Medulla oblongata (tissue), 1 donor: ENCODE results near the gene FOXO4.

Source experiments
- DNase-seq: peaks from one replicate; pipeline ENCODE4 v3.0.0-alpha.2; 2015; ENCODE audit errors: extremely low spot score

The FOXO4 gene

DNA sequence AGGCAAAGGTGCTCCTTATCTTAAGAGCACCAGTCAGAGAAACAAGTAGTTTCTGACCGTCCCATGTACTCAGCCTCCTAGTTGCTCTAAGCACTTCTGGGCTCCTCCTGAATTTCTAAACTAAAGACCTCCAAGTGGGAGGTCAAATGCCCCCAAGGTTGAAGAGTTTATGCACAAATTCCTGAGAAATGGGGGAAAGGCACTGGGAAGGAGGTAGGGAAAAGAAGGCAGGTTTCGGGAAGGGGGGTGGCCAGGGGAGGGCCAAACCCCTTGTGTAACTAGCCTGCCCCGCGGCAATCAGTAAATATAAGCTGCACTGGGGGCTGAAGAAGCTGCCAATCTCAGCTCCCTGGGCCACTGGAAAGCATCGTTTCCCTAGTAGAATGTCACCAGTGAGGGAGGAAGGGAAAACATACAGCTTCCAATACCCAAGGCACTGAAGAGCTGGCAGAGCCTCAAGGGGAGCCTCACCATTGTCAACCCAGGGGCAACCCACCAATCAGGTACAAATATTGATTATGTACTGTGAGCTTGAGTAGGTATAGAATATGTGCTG, 3.4 kb downstream of the FOXO4 start:
- DNase-seq: no peak

- no peak for DNase-seq
These were observed 4.1 kb downstream of the FOXO4 start for GRCh38 chrX:71099736-71100135.

GRCh38 chrX:71100581-71101505, 5.2 kb downstream of the FOXO4 start:
- DNase-seq: no peak

GRCh38 chrX:71102292-71102691, 6.6 kb downstream of the FOXO4 start:
- no peak for DNase-seq

- DNase-seq: peak; percentile 16
These were observed 7.7 kb downstream of the FOXO4 start for GRCh38 chrX:71103110-71103983.

GRCh38 chrX:71105628-71106027, 10.0 kb downstream of the FOXO4 start:
- DNase-seq: no peak

DNA sequence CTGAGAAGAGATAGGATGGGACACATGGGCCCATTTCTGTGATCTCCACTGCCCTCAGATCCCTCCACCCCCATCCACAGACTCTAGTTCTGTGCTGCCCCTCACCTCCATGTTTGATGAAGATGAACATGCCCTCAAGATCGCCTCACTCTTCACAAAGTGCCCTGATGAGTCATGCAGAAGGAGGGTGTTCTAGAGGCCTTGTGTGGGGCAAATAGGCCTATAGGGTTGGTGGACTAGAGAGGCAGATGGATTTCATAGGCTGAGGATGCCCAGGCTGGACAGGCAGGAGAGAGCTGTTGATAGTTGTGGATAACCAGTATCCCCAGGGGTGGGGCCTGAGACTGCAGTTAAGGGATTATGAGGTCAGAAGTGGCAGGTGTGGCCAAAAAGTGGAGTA, 10.8 kb downstream of the FOXO4 start, which contains the start of gene CXorf65:
Gene CXorf65, minus strand, starts transcription at position 314 of the 400 bp plus-strand sequence. Its CDS starts 184 bp downstream, at position 130.
- no peak for DNase-seq

DNA sequence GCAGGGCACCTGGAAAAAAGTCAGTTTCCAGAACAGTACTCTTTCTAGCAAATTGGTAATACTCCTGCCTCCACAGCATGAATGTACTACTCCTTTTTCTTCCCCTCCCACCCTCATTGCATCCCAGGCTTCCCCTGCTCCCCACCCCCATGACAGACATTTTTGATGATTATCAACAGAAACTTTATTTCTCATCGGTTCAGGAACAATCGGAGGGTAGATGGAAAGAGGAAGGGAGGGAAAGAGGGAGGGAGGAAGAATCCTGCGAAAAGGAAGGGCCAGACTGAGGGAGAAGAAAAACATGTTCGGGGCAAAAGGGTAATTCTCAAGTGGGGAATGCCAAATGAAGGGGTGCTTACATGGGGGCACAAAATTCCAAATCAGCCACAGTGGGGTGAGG, 11.6 kb downstream of the FOXO4 start:
- no peak for DNase-seq

DNA sequence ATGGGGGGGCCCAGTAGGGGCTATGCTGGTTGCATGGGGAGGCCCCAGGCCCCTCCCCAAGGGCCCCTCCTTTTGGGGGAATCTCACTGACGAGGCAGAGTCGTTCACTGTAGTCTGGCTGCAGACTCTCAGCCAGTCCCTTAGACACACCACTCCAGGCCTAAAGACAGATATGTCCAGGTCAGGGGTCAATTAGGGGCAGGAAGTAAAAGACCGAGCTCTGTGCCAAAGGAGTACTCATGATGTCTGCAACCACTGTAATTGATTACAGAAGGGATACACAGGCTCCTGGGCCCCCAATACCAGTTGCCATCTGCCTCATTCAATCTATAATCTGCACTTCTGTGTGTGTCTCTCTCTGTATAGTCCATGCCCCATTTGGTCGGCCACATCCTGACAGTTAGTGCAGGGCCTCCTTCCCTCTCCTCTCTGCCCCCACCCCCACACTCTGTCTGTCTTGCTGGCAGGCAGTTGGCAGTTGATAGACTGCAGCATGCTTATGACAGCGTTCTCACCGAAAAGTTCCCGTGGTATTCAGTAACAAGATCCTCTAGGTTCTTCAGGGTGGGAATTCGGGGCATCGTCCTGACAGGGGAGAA, 12.2 kb downstream of the FOXO4 start:
- DNase-seq: no peak

GRCh38 chrX:71109051-71109450, 13.4 kb downstream of the FOXO4 start:
- DNase-seq: no peak

DNA sequence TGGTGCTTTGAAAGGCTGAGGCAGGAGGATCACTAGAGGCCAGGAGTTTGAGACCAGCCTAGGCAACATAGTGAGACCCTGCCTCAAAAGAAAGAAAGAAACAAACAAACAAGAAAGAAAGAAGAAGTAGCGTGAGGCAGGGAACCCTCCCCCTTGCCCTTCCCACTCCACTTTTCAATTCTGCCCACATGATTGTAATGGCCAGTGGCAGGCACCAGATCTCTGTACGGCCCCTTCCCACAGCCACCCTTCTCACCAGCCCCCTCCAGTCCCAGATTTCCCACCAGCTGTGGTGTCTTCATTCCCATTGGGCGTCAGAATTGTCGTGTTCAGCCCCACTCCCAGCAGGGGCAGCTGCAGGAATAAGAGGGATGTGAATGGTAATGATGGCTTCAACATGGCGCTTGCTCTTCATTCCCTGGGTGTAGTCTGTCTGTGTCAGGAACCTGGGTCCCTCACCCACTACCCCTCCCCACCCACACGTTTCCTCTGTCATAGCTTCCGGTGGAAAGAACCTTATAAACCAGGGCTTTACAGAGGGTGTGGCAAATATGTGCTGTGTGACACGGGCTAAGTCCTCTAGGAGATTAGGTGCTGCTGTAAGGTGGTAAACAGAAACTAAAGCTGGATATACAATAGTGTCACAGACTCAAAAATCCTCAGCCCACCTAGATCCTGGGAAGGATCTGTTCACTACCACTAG, 15.6 kb downstream of the FOXO4 start, which contains the start of gene IL2RG:
Gene IL2RG, minus strand, starts transcription at position 437 of the 703 bp plus-strand sequence. Its CDS starts 38 bp downstream, at position 399.
- no peak for DNase-seq

GRCh38 chrX:71111921-71112431, 16.3 kb downstream of the FOXO4 start:
- no peak for DNase-seq

GRCh38 chrX:71117358-71117757, 21.7 kb downstream of the FOXO4 start:
- no peak for DNase-seq

DNA sequence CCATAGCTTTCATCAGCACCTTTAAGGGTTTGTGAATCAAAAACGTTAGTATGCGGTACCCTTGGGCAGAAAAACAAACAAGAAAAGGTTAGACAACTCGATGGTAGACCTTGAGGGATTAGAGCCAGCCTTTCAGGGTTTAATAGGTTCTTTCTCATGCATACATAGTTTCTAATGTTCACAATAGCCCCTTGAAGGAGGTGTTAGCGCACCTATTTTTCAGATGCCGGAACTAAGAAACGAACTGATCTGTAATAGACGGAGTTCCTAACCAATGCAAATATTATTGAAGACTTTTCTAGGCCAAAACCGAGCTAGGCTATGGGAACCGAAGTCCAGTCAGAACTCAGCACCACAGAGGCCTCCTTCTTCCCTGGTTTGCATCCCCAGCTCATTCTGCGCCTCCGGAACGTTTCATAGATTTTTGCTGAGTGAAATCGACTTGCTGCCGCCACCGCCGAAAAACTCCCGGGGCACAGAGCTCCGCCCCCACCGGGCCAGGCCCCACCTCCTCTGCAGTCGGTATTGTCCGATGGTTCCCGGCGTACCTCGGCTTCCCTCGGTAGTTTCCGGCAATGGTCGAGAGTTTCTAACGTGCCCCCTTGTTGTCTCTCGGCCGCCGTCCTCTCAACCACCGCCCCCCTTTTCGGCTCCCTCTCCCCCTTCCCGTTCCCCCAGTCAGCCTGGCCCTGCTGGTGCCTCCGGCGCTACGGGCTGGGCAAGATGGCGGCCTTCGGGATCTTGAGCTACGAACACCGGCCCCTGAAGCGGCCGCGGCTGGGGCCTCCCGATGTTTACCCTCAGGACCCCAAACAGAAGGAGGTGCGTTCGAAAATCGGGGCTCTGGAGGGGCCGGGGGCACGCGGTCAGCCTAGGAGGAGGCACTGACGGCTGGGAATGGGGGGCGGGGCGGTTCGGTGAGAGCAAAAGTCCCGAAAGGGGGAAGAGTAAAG, 22.7 kb downstream of the FOXO4 start, which contains the start of gene MED12:
Gene MED12, plus strand, starts transcription at position 565 of the 953 bp plus-strand sequence. Its CDS starts 159 bp downstream, at position 724.
- peak; percentile 87 for DNase-seq

- peak; percentile 37 for DNase-seq
These were observed 23.4 kb downstream of the FOXO4 start for GRCh38 chrX:71118985-71119535.

DNA sequence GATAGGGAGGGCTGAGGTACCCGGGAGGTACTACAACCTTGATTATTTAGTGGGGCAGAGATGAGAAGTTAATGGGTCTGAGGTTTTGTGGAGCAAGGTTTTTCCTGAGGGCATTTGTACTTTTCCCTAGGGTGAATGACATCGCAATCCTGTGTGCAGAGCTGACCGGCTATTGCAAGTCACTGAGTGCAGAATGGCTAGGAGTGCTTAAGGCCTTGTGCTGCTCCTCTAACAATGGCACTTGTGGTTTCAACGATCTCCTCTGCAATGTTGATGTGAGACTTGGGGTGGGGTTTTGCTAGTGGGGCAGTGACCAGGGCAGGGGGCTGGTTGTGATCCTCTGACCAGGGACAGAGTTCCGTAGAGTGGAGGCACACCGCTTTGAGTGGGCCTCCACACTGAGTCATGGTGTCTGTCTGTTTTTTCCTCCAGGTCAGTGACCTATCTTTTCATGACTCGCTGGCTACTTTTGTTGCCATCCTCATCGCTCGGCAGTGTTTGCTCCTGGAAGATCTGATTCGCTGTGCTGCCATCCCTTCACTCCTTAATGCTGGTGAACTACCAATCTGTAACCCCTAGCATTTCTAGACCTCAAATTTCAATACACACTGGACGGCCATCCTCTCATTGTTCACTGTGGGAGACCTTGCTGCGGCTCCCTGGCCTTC, 32.6 kb downstream of the FOXO4 start:
- no peak for DNase-seq

DNA sequence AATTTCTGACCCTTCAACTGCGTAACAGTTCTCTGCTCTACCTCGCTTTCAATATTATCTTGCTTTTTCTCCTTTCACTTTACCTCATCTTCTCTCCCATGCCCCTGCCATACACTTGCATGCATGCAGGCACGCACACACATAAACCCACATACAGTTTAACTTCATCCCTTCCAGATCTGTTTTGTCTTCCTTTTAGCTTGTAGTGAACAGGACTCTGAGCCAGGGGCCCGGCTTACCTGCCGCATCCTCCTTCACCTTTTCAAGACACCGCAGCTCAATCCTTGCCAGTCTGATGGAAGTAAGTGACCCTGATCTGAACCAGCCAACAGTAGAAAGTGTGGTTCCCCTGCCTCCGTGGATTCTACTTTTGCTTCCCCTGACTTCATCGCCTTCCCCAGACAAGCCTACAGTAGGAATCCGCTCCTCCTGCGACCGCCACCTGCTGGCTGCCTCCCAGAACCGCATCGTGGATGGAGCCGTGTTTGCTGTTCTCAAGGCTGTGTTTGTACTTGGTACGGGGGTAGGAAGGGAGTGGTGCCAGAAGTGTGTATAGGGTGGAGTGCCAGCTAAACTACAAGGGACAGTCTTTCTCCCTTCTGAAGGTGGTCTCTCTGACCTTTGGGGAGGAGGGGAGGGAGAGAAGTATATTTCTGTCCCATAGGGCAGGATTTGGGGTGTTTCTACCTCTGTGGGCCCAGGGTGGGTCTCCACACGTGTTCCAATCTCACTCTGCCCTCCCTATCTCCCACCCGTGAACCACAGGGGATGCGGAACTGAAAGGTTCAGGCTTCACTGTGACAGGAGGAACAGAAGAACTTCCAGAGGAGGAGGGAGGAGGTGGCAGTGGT, 33.5 kb downstream of the FOXO4 start:
- DNase-seq: peak; percentile 60

DNA sequence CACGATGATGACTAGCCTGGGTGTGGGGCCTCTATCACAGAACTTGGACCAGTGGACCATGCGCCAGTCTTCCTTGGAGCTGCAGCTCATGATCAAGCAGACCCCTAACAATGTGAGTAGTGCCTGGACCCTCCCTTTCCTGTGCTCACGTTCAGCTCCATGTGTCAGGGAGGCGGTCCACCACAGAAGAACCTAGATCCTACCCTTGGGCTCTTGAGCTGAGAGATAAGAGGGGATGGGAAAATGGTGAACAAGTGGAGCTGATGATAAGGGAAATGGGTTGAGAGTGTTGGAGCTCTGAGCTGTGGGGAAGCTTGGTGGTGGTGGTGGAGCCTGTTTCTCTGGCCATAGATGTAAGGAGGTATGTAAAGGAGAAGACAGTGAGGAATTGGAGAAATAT, 35.9 kb downstream of the FOXO4 start:
- no peak for DNase-seq
